Fibroblast of the aortic adventitia (primary cell): ENCODE data around the gene CTU2. TPM values are rescaled to one million over a fixed set of nuclear protein-coding genes. Genes with fewer than 3 reads are reported as not detected.

Experiments used
- DNase-seq: peaks from one replicate; pipeline ENCODE4 v3.0.0-alpha.2; 2010; ENCODE audit warnings: low read depth
- H3K4me3 ChIP-seq: 2 replicates; pipeline ENCODE4 v1.5.1; 2011; ENCODE audit warnings: low read depth, mild to moderate bottlenecking, control low read depth, low read length, moderate library complexity
- total RNA-seq: library from RNA; depleted of rRNA; stranded (reverse); fragments of >200 nt; gene quantifications from 2 replicates; pipeline ENCODE4 v1.2.3, GENCODE V29; 2012; ENCODE audit warnings: low replicate concordance
- TF ChIP-seq, protein P1 (sequence below): IDR thresholded peaks from 2 replicates; pipeline ENCODE4 v1.5.1; 2011; ENCODE audit warnings: mild to moderate bottlenecking, low read length, control low read depth, inconsistent platforms; ENCODE audit not compliant: insufficient read depth

CTU2 gene
- total RNA-seq, 1 donor, result 15.2 TPM

DNA sequence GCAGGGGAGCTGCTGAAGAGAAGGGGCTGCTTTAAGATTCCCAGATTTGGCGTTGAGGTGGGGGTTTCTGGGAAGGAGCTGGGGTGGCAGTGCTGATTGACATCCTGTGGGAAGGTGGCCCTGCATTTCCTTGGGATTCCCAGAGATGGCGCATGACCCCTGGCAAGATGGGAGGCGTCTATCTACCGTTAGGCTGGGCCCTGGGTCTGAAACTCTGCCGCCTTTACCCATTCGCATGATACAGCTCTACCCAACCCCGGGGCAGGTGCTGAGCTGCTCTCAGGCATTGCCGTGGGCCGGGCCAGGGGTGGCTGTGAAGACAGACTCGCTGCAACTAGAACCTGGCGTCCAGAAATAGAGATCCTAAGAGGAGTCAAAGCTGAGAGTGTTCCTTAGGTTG lies 33.5 kb upstream of the CTU2 start:
- H3K4me3 ChIP-seq, result no peak overlapping the region
- no peak for DNase-seq
- TF ChIP-seq, protein P1, sequence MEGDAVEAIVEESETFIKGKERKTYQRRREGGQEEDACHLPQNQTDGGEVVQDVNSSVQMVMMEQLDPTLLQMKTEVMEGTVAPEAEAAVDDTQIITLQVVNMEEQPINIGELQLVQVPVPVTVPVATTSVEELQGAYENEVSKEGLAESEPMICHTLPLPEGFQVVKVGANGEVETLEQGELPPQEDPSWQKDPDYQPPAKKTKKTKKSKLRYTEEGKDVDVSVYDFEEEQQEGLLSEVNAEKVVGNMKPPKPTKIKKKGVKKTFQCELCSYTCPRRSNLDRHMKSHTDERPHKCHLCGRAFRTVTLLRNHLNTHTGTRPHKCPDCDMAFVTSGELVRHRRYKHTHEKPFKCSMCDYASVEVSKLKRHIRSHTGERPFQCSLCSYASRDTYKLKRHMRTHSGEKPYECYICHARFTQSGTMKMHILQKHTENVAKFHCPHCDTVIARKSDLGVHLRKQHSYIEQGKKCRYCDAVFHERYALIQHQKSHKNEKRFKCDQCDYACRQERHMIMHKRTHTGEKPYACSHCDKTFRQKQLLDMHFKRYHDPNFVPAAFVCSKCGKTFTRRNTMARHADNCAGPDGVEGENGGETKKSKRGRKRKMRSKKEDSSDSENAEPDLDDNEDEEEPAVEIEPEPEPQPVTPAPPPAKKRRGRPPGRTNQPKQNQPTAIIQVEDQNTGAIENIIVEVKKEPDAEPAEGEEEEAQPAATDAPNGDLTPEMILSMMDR, result peak; percentile 15

DNA sequence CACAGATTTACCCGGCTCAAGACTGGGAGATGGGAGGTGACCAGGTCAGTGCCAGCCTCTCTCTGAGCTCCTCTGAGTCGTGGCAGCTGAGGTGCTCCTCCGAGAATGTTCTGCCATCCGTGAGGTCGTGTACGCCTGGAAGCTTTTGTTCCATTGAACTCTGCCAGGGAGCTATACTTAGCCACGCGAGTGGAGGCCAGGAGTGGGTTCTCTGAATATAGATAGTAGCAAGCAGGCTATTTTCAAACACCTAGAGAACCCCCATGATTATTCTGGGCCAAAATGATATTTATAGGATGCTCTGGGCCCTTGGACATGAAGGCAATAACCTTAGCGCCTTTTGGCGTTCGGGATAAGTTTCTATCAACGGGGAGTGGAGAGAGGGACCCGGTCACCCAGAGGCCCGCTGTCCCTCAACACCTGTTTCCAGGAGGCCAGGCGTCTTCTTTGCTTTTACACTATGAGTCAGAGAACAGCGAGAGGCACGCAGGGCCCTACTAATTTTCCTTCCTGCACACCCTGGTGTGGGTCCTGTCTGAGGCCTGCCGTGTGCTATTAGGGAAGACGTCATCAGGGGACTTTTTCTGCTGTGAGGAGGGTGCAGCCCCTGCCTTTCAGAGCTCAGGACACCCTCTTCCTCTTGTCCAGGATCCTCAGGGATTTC lies 32.5 kb upstream of the CTU2 start:
- H3K4me3 ChIP-seq, result no peak overlapping the region
- no peak for DNase-seq
- TF ChIP-seq, protein P1, result no peak

DNA sequence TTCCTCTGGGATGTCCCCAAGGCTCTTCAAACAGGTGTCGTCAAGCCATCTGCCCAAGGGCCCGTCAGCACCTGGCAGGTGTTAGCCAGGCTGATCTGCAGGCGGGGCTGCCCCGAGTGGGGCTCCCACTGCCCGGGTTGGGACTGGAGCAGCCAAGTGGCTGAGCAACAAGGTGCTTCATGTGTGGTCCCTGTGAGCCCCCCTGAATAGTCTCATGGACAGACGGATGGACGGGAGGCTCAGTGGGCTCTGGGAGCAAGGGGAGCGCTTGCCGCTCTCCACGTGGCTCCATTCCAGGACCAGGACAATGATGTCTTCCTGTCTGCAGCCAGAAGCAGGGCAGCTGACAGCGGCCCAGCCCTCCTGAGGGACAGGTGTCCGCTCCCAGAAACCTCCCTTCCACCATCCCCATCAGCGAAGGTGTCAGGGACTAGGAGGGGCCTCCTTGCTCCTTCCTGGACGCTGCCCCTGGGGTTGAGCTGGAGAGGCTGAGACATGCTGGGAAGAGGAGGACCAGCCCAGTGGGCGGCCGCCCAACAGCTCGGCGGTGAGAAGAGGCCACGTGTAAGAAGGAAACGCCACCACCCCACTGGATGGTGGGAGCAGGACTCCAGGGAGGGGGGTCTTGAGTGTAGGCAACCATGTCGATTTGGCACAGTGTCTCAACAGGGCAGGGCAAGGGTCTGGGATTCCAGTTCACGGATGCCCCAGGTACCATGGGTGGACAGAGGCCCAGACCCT lies 29.6 kb upstream of the CTU2 start:
- H3K4me3 ChIP-seq, result no peak overlapping the region
- TF ChIP-seq, protein P1, result no peak
- DNase-seq, result no peak

DNA sequence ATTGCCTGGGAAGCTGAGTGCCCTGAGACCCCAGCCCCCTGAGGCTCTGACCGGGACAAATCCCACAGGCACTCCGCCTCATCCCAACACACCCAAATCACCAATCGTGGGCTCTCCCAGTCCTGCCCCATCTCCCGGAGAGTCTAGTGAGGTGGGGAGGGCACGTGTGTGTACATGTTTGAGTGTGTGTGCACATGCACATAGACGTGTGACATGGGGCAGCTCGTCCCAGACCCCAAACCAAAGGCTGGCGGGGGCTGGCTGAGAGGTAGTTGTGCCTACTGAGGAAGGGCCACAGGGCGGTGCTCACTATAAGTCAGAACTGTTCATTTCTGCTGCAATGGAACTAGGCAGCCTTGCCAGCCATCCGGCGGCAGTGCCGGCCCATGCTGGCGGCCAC lies 28.6 kb upstream of the CTU2 start:
- no peak for DNase-seq
- TF ChIP-seq, protein P1, result no peak
- no peak overlapping the region for H3K4me3 ChIP-seq

DNA sequence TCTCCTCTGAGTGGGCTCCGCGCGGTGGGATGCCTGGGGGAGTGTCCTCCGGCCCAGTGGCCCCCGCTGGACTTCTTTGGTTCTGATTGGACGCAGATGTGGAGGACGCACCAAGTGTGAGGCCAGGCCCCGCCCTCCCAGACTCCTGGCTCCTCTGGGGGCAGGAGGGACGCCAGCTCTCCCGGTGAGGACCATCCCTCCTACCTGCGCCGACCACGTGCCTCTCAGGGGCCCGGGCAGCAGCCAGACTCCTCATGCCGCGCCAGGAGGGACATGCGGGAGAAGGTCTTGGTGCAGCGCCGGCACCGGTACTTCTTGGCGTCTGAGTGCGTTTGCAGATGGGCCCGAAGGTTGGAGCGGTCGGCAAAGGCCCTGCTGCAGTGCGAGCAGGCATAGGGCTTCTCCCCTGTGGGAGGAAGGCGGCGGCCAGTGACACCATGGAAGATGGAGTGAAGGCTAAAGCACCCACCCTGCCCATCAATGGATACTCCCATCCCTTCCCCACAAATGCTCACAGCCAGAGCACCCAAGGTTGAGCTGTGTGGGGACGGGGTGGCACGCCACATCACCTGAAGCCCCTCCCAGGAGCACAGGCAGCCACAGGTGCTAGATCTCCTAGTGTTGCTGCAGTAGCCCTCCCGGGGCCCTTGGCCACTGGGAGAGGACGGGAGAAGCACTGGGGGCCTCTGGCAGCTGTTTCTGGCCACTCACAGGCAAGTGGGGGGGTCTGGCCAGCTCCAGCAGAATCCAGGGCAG lies 27.9 kb upstream of the CTU2 start:
- no peak overlapping the region for H3K4me3 ChIP-seq
- DNase-seq, result no peak
- TF ChIP-seq, protein P1, result no peak

DNA sequence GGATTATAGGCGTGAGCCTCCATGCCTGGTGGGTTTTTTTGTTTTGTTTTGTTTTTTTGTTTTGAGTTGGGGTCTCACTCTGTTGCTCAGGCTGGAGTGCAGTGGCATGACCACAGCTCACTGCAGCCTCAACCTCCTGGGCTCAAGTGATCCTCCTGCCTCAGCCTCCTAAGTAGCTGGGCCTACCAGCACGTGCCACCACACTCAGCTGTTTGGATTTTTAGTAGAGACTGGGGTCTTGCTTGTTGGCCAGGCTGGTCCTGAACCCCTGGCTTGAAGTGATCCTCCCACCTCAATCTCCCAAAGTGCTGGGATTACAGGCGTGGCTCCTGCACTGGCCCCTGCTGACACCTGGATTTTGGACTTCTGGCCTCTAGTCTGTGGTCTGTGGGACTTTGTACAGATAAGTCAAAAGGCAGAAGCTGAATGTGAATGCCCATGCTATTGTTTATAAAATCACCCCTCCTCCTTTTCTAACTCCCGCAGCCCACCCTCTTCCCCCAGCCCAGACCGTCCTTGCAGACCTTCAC lies 25.7 kb upstream of the CTU2 start:
- no peak overlapping the region for H3K4me3 ChIP-seq
- TF ChIP-seq, protein P1, result no peak
- no peak for DNase-seq
